ENCODE results near the gene SMC1B.
"Not testable (repeated sequence)": the region's sequence is repeated elsewhere in the genome, so short reads cannot be mapped to it uniquely, and the experiment has no call there.

Gene SMC1B

GRCh38 chr22:45452565-45453379, 39.4 kb upstream of the SMC1B start:
- no peaks in the 10 kb centered on the region for H3K9me3 Mint-ChIP-seq
- no peak overlapping the region for H3K4me3 Mint-ChIP-seq
- no peak overlapping the region for H3K27ac Mint-ChIP-seq (ENCODE audit: low read depth)
- no peaks in the 10 kb centered on the region for H3K36me3 Mint-ChIP-seq (ENCODE audit: insufficient read depth)
- ATAC-seq (replicated peaks; ENCODE audit: extremely low read depth, poor library complexity, severe bottlenecking), result no peak
- peaks cover 47% of the 10 kb centered on the region for H3K27me3 Mint-ChIP-seq
- no peak for DNase-seq (ENCODE audit: low spot score in 2 of 2)
- no peaks in the 10 kb centered on the region for H3K4me1 Mint-ChIP-seq

- Mint-ChIP-seq H3K4me3 (no peak overlapping the region), H3K27ac (ENCODE audit: low read depth) (no peak overlapping the region), H3K36me3 (ENCODE audit: insufficient read depth) (no peaks in the 10 kb centered on the region), H3K27me3 (peaks cover 40% of the 10 kb centered on the region), H3K4me1 (no peaks in the 10 kb centered on the region), H3K9me3 (no peaks in the 10 kb centered on the region)
- ATAC-seq (replicated peaks; ENCODE audit: extremely low read depth, poor library complexity, severe bottlenecking) (no peak), DNase-seq (ENCODE audit: low spot score in 2 of 2) (no peak)
Observed at GRCh38 chr22:45451972-45452371, 38.6 kb upstream of the SMC1B start.

- H3K27me3 Mint-ChIP-seq, result peaks cover 36% of the 10 kb centered on the region
- no peak for ATAC-seq (replicated peaks; ENCODE audit: extremely low read depth, poor library complexity, severe bottlenecking)
- no peaks in the 10 kb centered on the region for H3K36me3 Mint-ChIP-seq (ENCODE audit: insufficient read depth)
- H3K27ac Mint-ChIP-seq (ENCODE audit: low read depth), result no peak overlapping the region
- H3K4me3 Mint-ChIP-seq, result no peak overlapping the region
- H3K4me1 Mint-ChIP-seq, result no peaks in the 10 kb centered on the region
- DNase-seq (ENCODE audit: low spot score in 2 of 2), result no peak
- no peaks in the 10 kb centered on the region for H3K9me3 Mint-ChIP-seq
Observed at GRCh38 chr22:45450921-45451651, 37.7 kb upstream of the SMC1B start.

- peaks cover 36% of the 10 kb centered on the region for H3K27me3 Mint-ChIP-seq
- DNase-seq (ENCODE audit: low spot score in 2 of 2), result no peak
Observed at GRCh38 chr22:45450101-45450785, 36.8 kb upstream of the SMC1B start.

GRCh38 chr22:45449442-45449841, 36.0 kb upstream of the SMC1B start:
- not testable (repeated sequence) for H3K36me3 Mint-ChIP-seq (ENCODE audit: insufficient read depth); H3K27ac Mint-ChIP-seq (ENCODE audit: low read depth); H3K9me3 Mint-ChIP-seq; ATAC-seq (replicated peaks; ENCODE audit: extremely low read depth, poor library complexity, severe bottlenecking); H3K4me1 Mint-ChIP-seq; H3K4me3 Mint-ChIP-seq; DNase-seq (ENCODE audit: low spot score in 2 of 2)
- H3K27me3 Mint-ChIP-seq, result peaks cover 36% of the 10 kb centered on the region

More at GRCh38 chr22:45450101-45450785, 36.8 kb upstream of the SMC1B start:
- no peak for ATAC-seq (replicated peaks; ENCODE audit: extremely low read depth, poor library complexity, severe bottlenecking)
- Mint-ChIP-seq H3K27ac (ENCODE audit: low read depth) (no peak overlapping the region), H3K9me3 (no peaks in the 10 kb centered on the region), H3K4me3 (no peak overlapping the region), H3K36me3 (ENCODE audit: insufficient read depth) (no peaks in the 10 kb centered on the region), H3K4me1 (no peaks in the 10 kb centered on the region)

GRCh38 chr22:45448431-45448830, 35.0 kb upstream of the SMC1B start:
- Mint-ChIP-seq H3K27ac (ENCODE audit: low read depth) (no peak overlapping the region), H3K36me3 (ENCODE audit: insufficient read depth) (no peaks in the 10 kb centered on the region), H3K27me3 (peaks cover 30% of the 10 kb centered on the region), H3K4me3 (no peak overlapping the region), H3K4me1 (no peaks in the 10 kb centered on the region), H3K9me3 (no peaks in the 10 kb centered on the region)
- ATAC-seq (replicated peaks; ENCODE audit: extremely low read depth, poor library complexity, severe bottlenecking), result no peak
- DNase-seq (ENCODE audit: low spot score in 2 of 2), result no peak

- not testable (repeated sequence) for H3K36me3 Mint-ChIP-seq (ENCODE audit: insufficient read depth); ATAC-seq (replicated peaks; ENCODE audit: extremely low read depth, poor library complexity, severe bottlenecking); H3K27ac Mint-ChIP-seq (ENCODE audit: low read depth); DNase-seq (ENCODE audit: low spot score in 2 of 2); H3K4me1 Mint-ChIP-seq; H3K4me3 Mint-ChIP-seq; H3K9me3 Mint-ChIP-seq
- H3K27me3 Mint-ChIP-seq, result peaks cover 23% of the 10 kb centered on the region
Observed at GRCh38 chr22:45447596-45447995, 34.2 kb upstream of the SMC1B start.

GRCh38 chr22:45446216-45446615, 32.8 kb upstream of the SMC1B start:
- ATAC-seq (replicated peaks; ENCODE audit: extremely low read depth, poor library complexity, severe bottlenecking), result no peak
- Mint-ChIP-seq H3K4me3 (no peak overlapping the region), H3K36me3 (ENCODE audit: insufficient read depth) (peaks cover 2% of the 10 kb centered on the region), H3K9me3 (no peaks in the 10 kb centered on the region), H3K4me1 (peaks cover 3% of the 10 kb centered on the region), H3K27ac (ENCODE audit: low read depth) (no peak overlapping the region), H3K27me3 (peaks cover 18% of the 10 kb centered on the region)
- no peak for DNase-seq (ENCODE audit: low spot score in 2 of 2)

GRCh38 chr22:45445031-45445710, 31.8 kb upstream of the SMC1B start:
- H3K9me3 Mint-ChIP-seq, result no peaks in the 10 kb centered on the region
- ATAC-seq (replicated peaks; ENCODE audit: extremely low read depth, poor library complexity, severe bottlenecking) (no peak), DNase-seq (ENCODE audit: low spot score in 2 of 2) (no peak)
- H3K4me1 Mint-ChIP-seq, result peaks cover 9% of the 10 kb centered on the region
- H3K4me3 Mint-ChIP-seq, result no peak overlapping the region
- no peak overlapping the region for H3K27ac Mint-ChIP-seq (ENCODE audit: low read depth)
- peaks cover 15% of the 10 kb centered on the region for H3K27me3 Mint-ChIP-seq
- peaks cover 2% of the 10 kb centered on the region for H3K36me3 Mint-ChIP-seq (ENCODE audit: insufficient read depth)

- ATAC-seq (replicated peaks; ENCODE audit: extremely low read depth, poor library complexity, severe bottlenecking) (no peak), DNase-seq (ENCODE audit: low spot score in 2 of 2) (no peak)
- Mint-ChIP-seq H3K4me1 (peaks cover 9% of the 10 kb centered on the region), H3K27me3 (peaks cover 15% of the 10 kb centered on the region), H3K36me3 (ENCODE audit: insufficient read depth) (peaks cover 2% of the 10 kb centered on the region), H3K4me3 (no peak overlapping the region), H3K27ac (ENCODE audit: low read depth) (no peak overlapping the region), H3K9me3 (no peaks in the 10 kb centered on the region)
Observed at GRCh38 chr22:45444168-45444567, 30.8 kb upstream of the SMC1B start.

- ATAC-seq (replicated peaks; ENCODE audit: extremely low read depth, poor library complexity, severe bottlenecking) (no peak), DNase-seq (ENCODE audit: low spot score in 2 of 2) (no peak)
- Mint-ChIP-seq H3K27ac (ENCODE audit: low read depth) (no peak overlapping the region), H3K4me3 (no peak overlapping the region), H3K27me3 (peaks cover 15% of the 10 kb centered on the region), H3K36me3 (ENCODE audit: insufficient read depth) (peaks cover 2% of the 10 kb centered on the region), H3K4me1 (peaks cover 9% of the 10 kb centered on the region), H3K9me3 (no peaks in the 10 kb centered on the region)
Observed at GRCh38 chr22:45442116-45442515, 28.7 kb upstream of the SMC1B start.

- Mint-ChIP-seq H3K27ac (ENCODE audit: low read depth) (no peak overlapping the region), H3K27me3 (peaks cover 15% of the 10 kb centered on the region), H3K4me3 (peak overlapping the region; percentile 22), H3K36me3 (ENCODE audit: insufficient read depth) (peaks cover 2% of the 10 kb centered on the region), H3K9me3 (no peaks in the 10 kb centered on the region), H3K4me1 (peaks cover 9% of the 10 kb centered on the region)
- ATAC-seq (replicated peaks; ENCODE audit: extremely low read depth, poor library complexity, severe bottlenecking) (peak; percentile 40), DNase-seq (ENCODE audit: low spot score in 2 of 2) (no peak)
Observed at GRCh38 chr22:45441138-45441537, 27.7 kb upstream of the SMC1B start.

Measured in central memory CD8-positive, alpha-beta T cell (primary cell).